HAP-1 (cell line): ENCODE measurements around the gene GAK.

ENCODE experiments used
- DNase-seq, 2 experiments: peaks; one replicate each; pipeline ENCODE4 v3.0.0-alpha.2; 2016 to 2020; ENCODE audit warnings: low spot score in 2 of 2
- H3K27me3 ChIP-seq: fragments of 250-450 bp; sonication (Bioruptor Pico); 2 replicates; pipeline ENCODE4 v1.5.1; 2020; ENCODE audit warnings: low read depth, mild to moderate bottlenecking, moderate library complexity
- H3K36me3 ChIP-seq: fragments of 250-450 bp; sonication (Bioruptor Pico); replicated peaks from 2 replicates; pipeline ENCODE4 v1.5.1; 2020; ENCODE audit warnings: mild to moderate bottlenecking
- H3K4me1 ChIP-seq: fragments of 250-450 bp; sonication (Bioruptor Pico); 2 replicates; pipeline ENCODE4 v1.5.1; 2020; ENCODE audit warnings: mild to moderate bottlenecking
- H3K4me3 ChIP-seq: fragments of 250-450 bp; sonication (Bioruptor Pico); 2 replicates; pipeline ENCODE4 v1.5.1; 2020; ENCODE audit warnings: mild to moderate bottlenecking, moderate library complexity
- H3K9me3 ChIP-seq: fragments of 250-450 bp; sonication (Bioruptor Pico); 2 replicates; pipeline ENCODE4 v1.5.1; 2020; ENCODE audit warnings: mild to moderate bottlenecking, moderate library complexity
- in situ Hi-C: fragments of 300-500 bp; cut with MboI; formaldehyde crosslinking; loops from 3 replicates; pipeline ENCODE4 v1.14.3; 2020; ENCODE audit warnings: low sequenced_read_pairs, inconsistent platforms, mixed read lengths

GAK gene

DNA sequence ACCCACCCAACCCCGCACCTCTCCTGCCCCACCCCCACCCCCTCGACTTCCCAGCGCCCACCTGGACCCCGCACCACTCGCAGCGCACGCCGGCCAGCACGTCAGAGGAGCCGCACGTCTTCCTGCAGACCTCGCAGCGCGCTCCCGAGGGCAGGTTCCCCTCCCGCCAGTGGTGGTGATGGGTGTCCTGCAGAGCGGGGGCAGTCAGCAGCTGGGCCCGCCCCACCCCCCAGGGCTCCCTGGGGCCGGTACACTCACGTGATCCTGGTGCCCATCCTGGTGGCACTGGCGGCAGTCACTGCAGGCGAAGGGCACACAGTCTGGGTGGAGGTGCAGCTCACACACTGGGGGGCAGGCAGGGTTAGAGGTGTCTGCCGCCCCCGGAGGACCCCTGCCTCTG is 36.1 kb upstream of the GAK start:
- Histone ChIP-seq H3K36me3 (no peaks in the 10 kb centered on the region), H3K4me3 (no peak overlapping the region), H3K9me3 (no peaks in the 10 kb centered on the region), H3K27me3 (no peaks in the 10 kb centered on the region), H3K4me1 (peaks cover 2% of the 10 kb centered on the region; the same call in 1 of the 2 replicates)
- in situ Hi-C loops: no loop called here
- DNase-seq: no peak

DNA sequence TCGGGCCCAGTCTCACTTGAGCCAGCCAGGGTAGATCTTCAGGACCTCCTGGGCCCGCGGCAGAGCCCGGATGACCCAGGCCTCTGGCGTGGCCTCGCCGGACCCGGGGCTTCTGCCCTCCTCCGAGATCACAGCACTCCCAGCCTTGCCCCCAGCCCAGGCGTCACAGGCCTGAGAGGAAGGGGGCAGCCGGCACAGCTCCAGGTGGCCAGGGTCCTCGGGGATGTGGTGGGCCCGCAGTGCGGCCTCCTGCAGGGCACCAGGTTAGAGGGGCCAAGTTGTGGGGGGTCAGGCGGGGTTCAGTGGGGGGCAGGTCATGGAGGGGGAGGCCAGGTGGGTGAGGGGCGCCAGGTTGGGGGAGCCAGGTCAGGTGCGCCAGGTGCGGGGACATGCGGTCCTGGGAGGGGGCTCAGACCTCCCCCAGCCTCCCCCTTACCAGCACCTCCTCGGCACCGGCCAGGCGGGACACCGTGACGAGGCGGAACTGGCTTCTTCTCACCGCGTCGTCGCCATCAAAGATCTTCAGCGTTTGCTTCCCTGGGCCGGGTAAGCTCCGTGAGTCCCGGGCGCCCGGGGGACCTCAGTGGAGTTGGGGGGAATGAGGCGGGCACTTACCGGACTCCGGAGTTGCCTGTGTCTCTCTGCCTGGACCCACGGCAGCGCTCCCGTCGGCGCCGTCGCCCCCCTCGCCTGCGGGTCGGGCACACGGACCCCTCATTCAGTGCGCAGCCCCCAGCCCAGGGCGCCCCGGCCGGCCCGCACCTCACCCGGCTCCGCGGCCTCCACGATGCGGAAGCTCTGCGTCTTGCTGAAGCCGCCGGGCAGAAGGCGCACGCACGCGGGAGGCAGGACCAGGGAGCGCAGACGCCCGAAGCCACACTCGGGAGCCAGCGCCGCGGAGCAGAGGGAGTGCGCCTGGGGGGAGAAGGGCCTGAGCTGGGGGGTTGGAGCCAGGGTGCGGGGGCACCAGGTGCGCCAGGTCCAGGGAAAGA is 35.3 kb upstream of the GAK start:
- no peak overlapping the region for H3K4me3 ChIP-seq
- no peak for DNase-seq
- H3K36me3 ChIP-seq: no peaks in the 10 kb centered on the region
- H3K27me3 ChIP-seq: no peaks in the 10 kb centered on the region
- no peaks in the 10 kb centered on the region for H3K9me3 ChIP-seq
- in situ Hi-C loops: no loop called here
- peaks cover 2% of the 10 kb centered on the region; the same call in 1 of the 2 replicates for H3K4me1 ChIP-seq

DNA sequence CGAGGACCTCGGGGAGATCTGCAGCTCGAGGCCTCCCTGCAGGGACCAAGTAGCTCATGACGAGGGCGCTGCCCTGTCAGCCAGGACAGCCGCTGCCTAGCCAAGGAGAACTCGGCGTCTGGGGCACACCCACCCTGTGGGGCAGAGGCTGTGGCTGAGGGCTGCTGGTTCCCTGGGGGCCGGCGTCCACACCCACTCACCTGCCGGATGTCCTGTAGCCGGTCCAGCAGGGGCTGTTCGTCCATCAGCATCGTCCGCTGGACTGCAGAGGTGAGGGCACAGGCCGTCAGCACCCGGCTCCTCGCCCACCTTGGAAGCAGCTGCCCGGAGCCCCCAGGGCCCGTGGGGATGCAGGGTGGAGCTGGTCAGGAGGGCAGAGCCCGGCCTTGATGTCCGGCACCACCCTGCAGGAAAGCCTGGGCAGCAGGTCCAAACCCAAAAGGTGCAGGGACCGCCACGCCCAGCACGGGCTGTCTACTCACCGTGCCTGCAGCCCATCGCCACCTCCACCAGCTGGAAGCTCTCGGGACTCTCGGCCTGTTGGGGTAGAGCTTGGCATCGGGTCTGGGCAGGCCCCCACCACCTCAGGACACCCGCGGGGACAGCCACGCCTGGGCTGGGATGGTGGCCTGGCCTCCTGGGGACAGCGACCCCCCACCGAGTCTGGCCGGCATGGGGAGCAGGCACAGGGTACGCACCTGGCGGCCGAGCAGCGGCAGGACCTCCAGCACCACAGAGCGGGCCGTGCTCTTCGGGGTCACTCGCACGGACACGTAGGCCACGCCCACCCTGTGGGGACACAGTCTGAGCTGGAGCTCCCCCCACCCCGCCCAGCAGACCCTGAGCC is 34.4 kb upstream of the GAK start:
- peaks cover 3% of the 10 kb centered on the region; the same call in 1 of the 2 replicates for H3K36me3 ChIP-seq
- H3K4me1 ChIP-seq: no peaks in the 10 kb centered on the region
- no peak overlapping the region for H3K4me3 ChIP-seq

DNA sequence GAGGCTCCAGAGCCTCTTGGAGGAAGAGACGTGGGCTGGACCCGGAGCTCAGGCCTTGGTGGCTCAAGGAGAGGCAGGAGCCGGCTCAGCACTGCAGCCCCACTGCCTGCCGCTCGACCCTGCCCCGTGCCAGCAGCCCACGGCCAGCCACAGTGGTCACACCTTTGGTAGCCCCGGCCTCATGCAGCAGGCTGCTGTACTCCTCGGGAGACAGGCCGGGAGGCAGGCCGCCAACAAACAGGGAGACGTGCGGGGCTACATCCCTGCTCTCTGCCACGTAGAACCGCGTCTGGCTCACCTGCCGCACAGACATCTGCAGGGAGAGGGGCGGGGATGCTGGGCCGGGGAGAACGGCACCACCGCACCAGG is 33.6 kb upstream of the GAK start:
- no peaks in the 10 kb centered on the region for H3K9me3 ChIP-seq
- H3K4me3 ChIP-seq: no peak overlapping the region
- in situ Hi-C loops: no loop called here
- no peak for DNase-seq
- H3K4me1 ChIP-seq: no peaks in the 10 kb centered on the region
- H3K27me3 ChIP-seq: no peaks in the 10 kb centered on the region
- peaks cover 3% of the 10 kb centered on the region; the same call in 1 of the 2 replicates for H3K36me3 ChIP-seq

More for the DNA sequence above, 34.4 kb upstream of the GAK start:
- in situ Hi-C loops: no loop called here
- no peaks in the 10 kb centered on the region for H3K27me3 ChIP-seq
- no peak for DNase-seq
- H3K9me3 ChIP-seq: no peaks in the 10 kb centered on the region

DNA sequence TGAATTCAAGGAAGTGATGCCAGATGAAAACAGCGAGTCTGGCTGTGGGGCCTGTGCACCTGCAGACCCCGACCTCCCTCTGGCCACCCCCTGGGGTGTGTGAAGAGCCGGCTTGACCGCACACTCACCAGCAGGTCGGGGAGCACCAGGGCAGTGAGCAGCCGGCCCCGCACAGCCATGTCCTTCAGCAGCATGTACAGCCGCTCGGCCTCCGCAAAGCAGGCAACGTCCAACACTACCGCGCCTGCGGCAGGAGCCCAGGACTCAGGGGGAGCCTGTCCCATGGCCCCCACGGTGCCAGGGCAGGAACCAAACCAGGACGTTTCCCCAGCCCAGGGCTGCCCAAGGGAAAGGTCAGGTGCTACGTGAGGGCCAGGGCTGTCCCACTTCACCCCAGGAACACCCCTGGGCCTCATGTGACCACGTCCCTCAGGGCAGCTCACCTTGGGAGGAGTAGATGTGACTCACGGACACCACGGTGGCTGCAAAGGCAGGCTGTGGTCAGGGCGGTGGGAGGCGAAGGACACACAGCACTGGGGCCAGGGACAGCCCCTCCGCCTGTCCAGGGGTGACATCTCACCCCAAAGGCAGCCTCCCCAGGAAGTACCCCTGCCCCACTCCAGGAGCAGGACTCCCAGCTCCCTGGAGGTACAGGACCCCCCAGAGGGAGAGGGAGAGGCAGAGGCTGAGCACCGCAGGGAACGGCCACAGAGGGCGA is 33.1 kb upstream of the GAK start:
- H3K4me3 ChIP-seq: no peak overlapping the region
- no peak for DNase-seq
- H3K4me1 ChIP-seq: no peaks in the 10 kb centered on the region
- no peaks in the 10 kb centered on the region for H3K9me3 ChIP-seq
- H3K27me3 ChIP-seq: no peaks in the 10 kb centered on the region
- in situ Hi-C loops: no loop called here
- peaks cover 3% of the 10 kb centered on the region; the same call in 1 of the 2 replicates for H3K36me3 ChIP-seq

DNA sequence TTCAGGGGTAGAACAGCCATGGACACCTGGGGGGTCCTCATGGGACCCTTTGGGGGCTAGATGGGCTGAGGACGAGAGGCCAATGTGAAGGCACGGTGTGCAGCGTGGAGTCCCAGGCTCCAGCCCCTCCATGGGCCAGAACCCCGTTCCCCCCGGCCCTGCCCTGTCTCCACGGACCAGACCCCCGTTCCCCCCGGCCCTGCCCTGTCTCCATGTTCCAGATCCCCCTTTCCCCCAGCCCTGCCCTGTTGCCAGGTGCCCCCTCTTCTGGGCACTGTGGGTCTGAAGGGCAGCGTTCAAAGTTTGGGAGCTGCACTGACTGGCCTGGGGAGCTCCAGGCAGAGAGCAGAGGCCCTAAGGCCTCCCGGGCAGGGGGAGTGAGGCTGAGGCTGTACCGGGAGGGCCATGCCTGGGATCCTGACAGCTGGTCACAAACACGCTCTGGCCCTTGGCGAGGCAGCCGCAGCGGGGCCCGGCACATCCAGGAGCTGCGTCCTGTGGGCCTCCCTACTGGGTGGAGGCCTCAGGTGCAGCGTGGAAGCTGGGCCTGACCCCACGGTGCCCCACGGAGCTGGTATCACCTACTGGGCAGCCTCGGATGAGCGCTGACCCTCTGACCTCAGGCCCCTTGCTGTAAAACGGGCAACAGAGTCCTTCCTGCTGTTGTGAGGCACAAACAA is 32.4 kb upstream of the GAK start:
- Histone ChIP-seq H3K4me1 (no peaks in the 10 kb centered on the region), H3K27me3 (no peaks in the 10 kb centered on the region), H3K9me3 (no peaks in the 10 kb centered on the region), H3K36me3 (peaks cover 3% of the 10 kb centered on the region; the same call in 1 of the 2 replicates), H3K4me3 (no peak overlapping the region)
- in situ Hi-C loops: no loop called here
- DNase-seq: no peak

DNA sequence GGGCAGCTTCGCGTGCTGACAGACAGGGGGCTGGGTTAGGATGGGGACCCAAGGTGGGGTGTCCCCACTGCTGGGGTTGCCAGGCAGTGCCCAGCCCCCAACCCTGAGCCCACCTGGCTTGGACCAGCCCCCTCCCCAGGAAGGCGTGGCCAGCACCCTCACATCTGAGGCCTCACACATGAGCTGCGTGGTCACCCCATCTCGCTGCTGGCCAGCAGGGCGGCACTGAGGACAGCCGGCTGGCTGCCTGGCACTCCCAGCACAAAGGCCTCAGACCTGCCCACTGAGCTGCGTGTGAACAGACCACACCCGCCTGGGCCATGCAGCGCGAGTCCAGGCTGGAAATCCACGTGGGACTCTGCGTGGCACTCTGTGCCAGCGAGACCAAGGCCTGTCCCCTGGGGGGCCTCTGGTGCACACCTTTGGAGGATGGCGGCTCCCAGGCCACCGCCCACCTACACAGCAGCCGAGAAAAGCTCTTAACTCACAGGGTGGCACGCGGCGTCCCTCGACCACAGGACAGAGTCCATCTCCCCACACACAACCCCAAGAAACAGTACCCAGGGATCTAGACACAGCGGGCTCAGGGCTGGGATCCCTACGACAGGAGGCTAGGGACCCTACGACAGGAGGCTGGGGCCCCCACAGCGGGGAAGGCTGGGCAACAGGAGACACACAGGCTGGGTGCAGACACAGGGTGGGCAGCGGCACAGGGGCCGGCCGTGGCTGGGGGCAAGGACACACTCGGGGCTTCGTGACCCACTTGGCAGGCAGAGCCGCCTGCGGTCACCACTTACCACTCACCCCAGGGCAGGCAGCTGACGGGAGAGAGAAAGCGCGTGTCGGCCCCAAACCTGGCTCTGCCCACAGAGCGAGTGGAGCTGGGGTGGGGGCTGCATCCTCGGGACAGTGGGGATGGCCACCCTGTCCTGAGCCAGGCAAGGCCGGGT is 31.4 kb upstream of the GAK start:
- in situ Hi-C loops: no loop called here
- Histone ChIP-seq H3K9me3 (no peaks in the 10 kb centered on the region), H3K4me3 (no peak overlapping the region), H3K36me3 (peaks cover 3% of the 10 kb centered on the region; the same call in 1 of the 2 replicates), H3K4me1 (no peaks in the 10 kb centered on the region), H3K27me3 (no peaks in the 10 kb centered on the region)
- no peak for DNase-seq

DNA sequence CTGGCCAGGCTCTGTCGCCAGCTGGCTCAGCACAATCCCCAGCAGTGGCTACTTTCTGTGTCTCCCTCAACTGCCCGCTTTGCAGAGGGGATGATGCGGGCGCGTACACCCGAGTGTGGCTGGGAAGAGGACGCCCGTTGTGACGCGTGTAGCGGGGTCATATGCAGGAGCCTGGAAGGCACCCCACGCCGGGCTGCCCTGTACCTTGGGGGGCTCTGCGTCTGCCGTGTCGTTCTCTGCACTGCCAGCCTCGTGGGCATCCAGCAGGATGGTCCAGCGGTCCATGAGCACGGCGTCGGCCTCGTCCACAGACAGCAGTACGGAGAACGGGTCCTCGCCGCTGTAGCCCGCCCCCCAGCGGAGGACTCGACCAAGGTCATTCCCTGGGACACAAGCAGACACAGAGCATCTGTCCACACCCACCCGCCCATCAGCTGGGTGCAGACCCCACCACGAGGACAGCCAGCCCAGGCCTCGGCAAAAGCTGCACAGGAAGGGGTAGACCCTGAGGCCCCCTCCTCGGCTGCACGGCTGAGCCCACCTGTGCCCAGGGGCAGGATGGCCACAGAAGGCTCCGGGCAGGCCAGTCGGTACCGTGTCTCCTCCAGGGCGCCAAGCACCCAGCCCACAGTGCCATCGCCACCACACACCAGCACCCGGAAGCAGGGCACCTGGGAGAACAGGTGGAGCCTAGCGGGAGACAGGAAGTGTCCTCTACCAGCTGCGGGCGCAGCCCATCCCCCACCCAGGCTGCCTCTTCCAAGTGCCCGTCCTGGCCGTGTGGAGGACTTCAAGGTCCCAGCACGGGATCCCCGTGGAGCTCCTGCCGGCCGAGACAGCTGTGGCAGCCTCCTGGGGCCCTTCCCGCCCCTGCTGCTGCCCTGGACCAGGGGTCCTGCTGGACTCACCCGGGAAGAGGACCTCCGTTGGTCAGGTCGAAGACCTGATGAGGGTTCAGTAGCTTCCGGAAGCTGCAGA is 30.4 kb upstream of the GAK start:
- Histone ChIP-seq H3K9me3 (no peaks in the 10 kb centered on the region), H3K4me3 (no peak overlapping the region), H3K27me3 (no peaks in the 10 kb centered on the region), H3K4me1 (no peaks in the 10 kb centered on the region), H3K36me3 (peaks cover 3% of the 10 kb centered on the region; the same call in 1 of the 2 replicates)
- in situ Hi-C loops: no loop called here
- no peak for DNase-seq

DNA sequence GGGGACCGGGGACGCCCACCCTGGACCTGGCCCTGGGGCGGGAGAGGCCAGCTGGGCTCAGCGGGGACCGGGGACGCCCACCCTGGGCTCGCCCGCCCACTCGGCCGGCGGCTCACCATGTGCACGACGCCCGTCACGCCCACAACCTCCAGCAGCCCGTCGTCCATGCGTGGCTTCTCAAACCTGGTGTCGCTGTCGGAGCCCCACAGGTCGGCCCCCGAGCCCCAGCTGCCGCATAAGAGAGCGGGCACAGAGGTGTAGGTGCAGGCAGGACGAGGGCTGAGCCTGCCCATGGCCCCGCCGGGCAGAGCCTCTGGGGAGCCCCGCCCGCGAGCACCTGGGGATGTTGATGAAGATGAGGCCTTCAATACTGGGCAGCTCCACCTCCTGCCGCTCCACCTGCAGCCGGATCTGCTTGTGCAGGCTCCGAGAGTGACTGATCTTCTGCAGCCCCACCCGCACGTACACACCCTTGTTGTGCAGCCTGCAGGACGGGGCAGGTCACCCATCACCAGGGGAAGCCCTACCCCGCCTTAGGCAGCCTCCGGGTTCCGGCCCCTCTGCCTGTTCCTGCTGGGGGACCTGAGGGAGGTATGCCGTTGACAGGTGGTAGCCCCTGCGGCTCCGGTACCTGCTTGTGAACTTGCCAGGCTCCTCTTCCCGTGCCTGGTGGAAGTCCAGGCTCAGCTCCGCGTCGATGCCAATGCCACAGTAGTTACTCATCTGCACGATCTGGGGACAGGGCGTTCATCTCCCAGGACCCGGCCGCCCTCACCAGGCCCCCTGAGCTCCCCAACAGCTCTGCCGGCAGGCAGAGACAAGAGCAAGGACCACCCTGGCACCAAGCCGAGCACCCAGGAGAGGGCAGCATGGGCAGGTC is 29.5 kb upstream of the GAK start:
- H3K4me1 ChIP-seq: no peaks in the 10 kb centered on the region
- in situ Hi-C loops: no loop called here
- peaks cover 3% of the 10 kb centered on the region; the same call in 1 of the 2 replicates for H3K36me3 ChIP-seq
- H3K27me3 ChIP-seq: no peaks in the 10 kb centered on the region
- no peak overlapping the region for H3K4me3 ChIP-seq
- H3K9me3 ChIP-seq: no peaks in the 10 kb centered on the region
- DNase-seq: no peak

DNA sequence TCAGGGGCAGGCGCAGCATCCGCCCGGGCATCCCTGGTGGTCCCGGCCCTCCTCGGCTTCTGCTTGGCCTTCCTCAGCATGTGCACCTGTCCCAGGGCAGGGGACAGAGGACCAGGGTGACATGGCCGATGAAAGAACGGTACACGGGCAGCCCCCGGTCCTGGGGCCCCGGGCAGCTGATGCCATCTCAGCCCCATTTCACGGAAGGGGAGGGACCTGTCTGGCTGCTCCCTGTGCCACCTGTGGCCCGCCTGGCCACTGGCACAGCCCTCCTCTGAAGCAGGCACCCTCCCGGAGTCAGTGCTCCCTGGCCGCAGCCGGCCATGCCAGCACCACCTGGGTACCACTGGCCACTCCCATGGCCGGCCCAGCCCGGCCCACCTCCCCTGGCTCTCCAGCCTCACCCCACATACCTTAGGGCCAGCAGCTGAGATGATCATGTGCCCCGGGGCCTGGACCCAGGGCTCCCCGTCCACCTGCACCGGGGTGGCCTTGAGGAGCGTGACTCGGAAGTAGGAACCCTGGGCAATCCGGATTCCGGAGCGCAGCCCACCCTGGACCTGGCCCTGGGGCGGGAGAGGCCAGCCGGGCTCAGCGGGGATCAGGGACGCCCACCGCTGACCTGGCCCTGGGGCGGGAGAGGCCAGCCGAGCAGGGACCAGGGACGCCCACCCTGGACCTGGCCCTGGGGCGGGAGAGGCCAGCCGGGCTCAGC is 28.7 kb upstream of the GAK start:
- no peaks in the 10 kb centered on the region for H3K27me3 ChIP-seq
- no peaks in the 10 kb centered on the region for H3K4me1 ChIP-seq
- in situ Hi-C loops: no loop called here
- peaks cover 3% of the 10 kb centered on the region; the same call in 1 of the 2 replicates for H3K36me3 ChIP-seq
- H3K4me3 ChIP-seq: no peak overlapping the region
- DNase-seq: no peak
- no peaks in the 10 kb centered on the region for H3K9me3 ChIP-seq
